Endothelial cell (in vitro differentiated cells): Measurements from ENCODE around the gene FMN2. TPM values are rescaled to one million over a fixed set of nuclear protein-coding genes. Genes with fewer than 3 reads are reported as not detected.

Source experiments
- DNase-seq: peaks from one replicate; pipeline ENCODE4 v3.0.0; 2021; ENCODE audit warnings: low spot score
- H3K27ac Mint-ChIP-seq: one replicate; pipeline ENCODE4 v1.8.0; 2021; ENCODE audit warnings: mixed read lengths, inconsistent platforms; ENCODE audit not compliant: unreplicated experiment
- H3K27me3 Mint-ChIP-seq: one replicate; pipeline ENCODE4 v1.8.0; 2021; ENCODE audit warnings: mild to moderate bottlenecking, moderate library complexity, mixed read lengths, inconsistent platforms; ENCODE audit not compliant: unreplicated experiment
- H3K36me3 Mint-ChIP-seq: one replicate; pipeline ENCODE4 v1.8.0; 2021; ENCODE audit warnings: mild to moderate bottlenecking, low read depth, mixed read lengths, inconsistent platforms; ENCODE audit not compliant: unreplicated experiment
- H3K4me1 Mint-ChIP-seq: one replicate; pipeline ENCODE4 v1.8.0; 2021; ENCODE audit warnings: mild to moderate bottlenecking, mixed read lengths, inconsistent platforms; ENCODE audit not compliant: unreplicated experiment
- H3K4me3 Mint-ChIP-seq: one replicate; pipeline ENCODE4 v1.8.0; 2021; ENCODE audit warnings: mild to moderate bottlenecking, mixed read lengths, inconsistent platforms; ENCODE audit not compliant: unreplicated experiment
- H3K9me3 Mint-ChIP-seq: one replicate; pipeline ENCODE4 v1.8.0; 2021; ENCODE audit warnings: mixed read lengths, inconsistent platforms; ENCODE audit not compliant: unreplicated experiment
- CTCF ChIP-seq: fragments of 200-600 bp; sonication (generic); IDR thresholded peaks from one replicate; pipeline ENCODE4 v1.5.0; 2021; ENCODE audit warnings: antibody characterized with exemption; ENCODE audit not compliant: unreplicated experiment
- total RNA-seq: library from RNA; stranded (reverse); fragmentation: NEBNext Ultra II Directional; extraction: Animal tissue kit (Norgen Biotek cat#: 25700); gene quantifications from one replicate; pipeline ENCODE4 v1.2.1, GENCODE V29; 2021; ENCODE audit not compliant: unreplicated experiment

FMN2 gene
- total RNA-seq, 1 donor from 2014 or later: 2.6 TPM

- TF ChIP-seq CTCF: no peak
- Mint-ChIP-seq H3K4me1 (no peaks in the 10 kb centered on the region), H3K36me3 (no peaks in the 10 kb centered on the region), H3K4me3 (no peak overlapping the region), H3K27me3 (no peaks in the 10 kb centered on the region), H3K9me3 (no peaks in the 10 kb centered on the region), H3K27ac (no peak overlapping the region)
- DNase-seq: no peak
These were observed 147.6 kb downstream of the FMN2 start for GRCh38 chr1:240239309-240239708.

- no peaks in the 10 kb centered on the region for H3K4me1 Mint-ChIP-seq
- H3K27ac Mint-ChIP-seq: no peak overlapping the region
- no peaks in the 10 kb centered on the region for H3K27me3 Mint-ChIP-seq
- no peak for DNase-seq
- no peaks in the 10 kb centered on the region for H3K36me3 Mint-ChIP-seq
- no peak overlapping the region for H3K4me3 Mint-ChIP-seq
- no peak for TF ChIP-seq CTCF
- no peaks in the 10 kb centered on the region for H3K9me3 Mint-ChIP-seq
These were observed 149.6 kb downstream of the FMN2 start for GRCh38 chr1:240241278-240241677.

GRCh38 chr1:240242601-240243144, 151.0 kb downstream of the FMN2 start:
- H3K27me3 Mint-ChIP-seq: no peaks in the 10 kb centered on the region
- no peak for TF ChIP-seq CTCF
- no peaks in the 10 kb centered on the region for H3K36me3 Mint-ChIP-seq
- no peaks in the 10 kb centered on the region for H3K9me3 Mint-ChIP-seq
- no peak for DNase-seq
- H3K4me1 Mint-ChIP-seq: no peaks in the 10 kb centered on the region
- no peak overlapping the region for H3K4me3 Mint-ChIP-seq
- H3K27ac Mint-ChIP-seq: no peak overlapping the region

- Mint-ChIP-seq H3K27ac (no peak overlapping the region), H3K4me3 (no peak overlapping the region), H3K27me3 (no peaks in the 10 kb centered on the region), H3K4me1 (no peaks in the 10 kb centered on the region), H3K36me3 (no peaks in the 10 kb centered on the region), H3K9me3 (no peaks in the 10 kb centered on the region)
- DNase-seq: no peak
- TF ChIP-seq CTCF: no peak
These were observed 153.4 kb downstream of the FMN2 start for GRCh38 chr1:240244968-240245628.

GRCh38 chr1:240245629-240246020, 153.9 kb downstream of the FMN2 start:
- Mint-ChIP-seq H3K4me3 (no peak overlapping the region), H3K27ac (no peak overlapping the region), H3K27me3 (no peaks in the 10 kb centered on the region), H3K4me1 (no peaks in the 10 kb centered on the region), H3K36me3 (no peaks in the 10 kb centered on the region), H3K9me3 (no peaks in the 10 kb centered on the region)
- no peak for DNase-seq
- no peak for TF ChIP-seq CTCF
